ENCODE results near the gene PVRIG. TPM values are rescaled to one million over a fixed set of nuclear protein-coding genes. Genes with fewer than 3 reads are reported as not detected.
"Not testable (repeated sequence)": the region's sequence is repeated elsewhere in the genome, so short reads cannot be mapped to it uniquely, and the experiment has no call there.

Gene PVRIG
- 1 to 10 TPM in 1 of 7 donors, under 1 TPM in 4, not detected in 2; 0.25 to 1.7 (median 0.48) TPM for total RNA-seq
- polyA plus RNA-seq, result under 1 TPM; 0.12 to 0.21 TPM
- long read RNA-seq, donor 1, result 0 reads
- long read RNA-seq, donor 2, result 0 reads
- long read RNA-seq, donor 3, result 0 reads

- intact Hi-C loops (cut with DNase I), result loop anchor here in 3 of 4 donors (5.0 to 10.0 kb wide), 2 partner anchors 85 to 88 kb away; no protein-coding TSS in a partner anchor
- DNase-seq; H3K4me3 ChIP-seq; H3K4me1 ChIP-seq (ENCODE audit: insufficient read depth); H3K36me3 ChIP-seq; H3K9me3 ChIP-seq; H3K27me3 ChIP-seq; H3K27ac ChIP-seq: not testable (repeated sequence)
- WGBS, 3 donors, result 83 to 84% (median 84%) methylated on average over 14 to 25 of the region's 27 CpGs
These were observed at the start of gene PVRIG for GRCh38 chr7:100219801-100220585. Gene PVRIG, plus strand, starts transcription at chr7:100219949. Its CDS starts 22 bp downstream, at chr7:100219971.

GRCh38 chr7:100170101-100170897, 49.5 kb upstream of the PVRIG start:
- WGBS, 3 donors, result 82 to 89% (median 87%) methylated on average over 11 of the region's 11 CpGs
- Histone ChIP-seq H3K9me3 (no peaks in the 10 kb centered on the region), H3K4me3 (no peak overlapping the region), H3K36me3 (no peaks in the 10 kb centered on the region), H3K27me3 (no peaks in the 10 kb centered on the region), H3K4me1 (ENCODE audit: insufficient read depth) (peaks cover 6% of the 10 kb centered on the region), H3K27ac (no peak overlapping the region)
- TF ChIP-seq POLR2A (IDR thresholded peaks at IDR 0.05) (no peak), CTCF (IDR thresholded peaks at IDR 0.05) (no peak), EP300 (IDR thresholded peaks at IDR 0.05) (no peak)
- peak in 1 of 5 donors; percentile 29 for DNase-seq
- intact Hi-C loops (cut with DNase I), result no loop called here

- peak overlapping the region; percentile 41 for H3K4me3 ChIP-seq
- intact Hi-C loops (cut with DNase I), result no loop called here
- no peaks in the 10 kb centered on the region for H3K9me3 ChIP-seq
- TF ChIP-seq CTCF (IDR thresholded peaks at IDR 0.05) (no peak), POLR2A (IDR thresholded peaks at IDR 0.05) (no peak), EP300 (IDR thresholded peaks at IDR 0.05) (no peak)
- no peaks in the 10 kb centered on the region for H3K27me3 ChIP-seq
- no peak overlapping the region for H3K27ac ChIP-seq
- no peaks in the 10 kb centered on the region for H3K36me3 ChIP-seq
- 7 to 17% (median 9%) methylated on average over 29 to 61 of the region's 61 CpGs for WGBS, 3 donors
- H3K4me1 ChIP-seq (ENCODE audit: insufficient read depth), result peaks cover 6% of the 10 kb centered on the region
- peak in 1 of 5 donors; percentile 62 for DNase-seq
These were observed 48.6 kb upstream of the PVRIG start for GRCh38 chr7:100171087-100171681.

DNA sequence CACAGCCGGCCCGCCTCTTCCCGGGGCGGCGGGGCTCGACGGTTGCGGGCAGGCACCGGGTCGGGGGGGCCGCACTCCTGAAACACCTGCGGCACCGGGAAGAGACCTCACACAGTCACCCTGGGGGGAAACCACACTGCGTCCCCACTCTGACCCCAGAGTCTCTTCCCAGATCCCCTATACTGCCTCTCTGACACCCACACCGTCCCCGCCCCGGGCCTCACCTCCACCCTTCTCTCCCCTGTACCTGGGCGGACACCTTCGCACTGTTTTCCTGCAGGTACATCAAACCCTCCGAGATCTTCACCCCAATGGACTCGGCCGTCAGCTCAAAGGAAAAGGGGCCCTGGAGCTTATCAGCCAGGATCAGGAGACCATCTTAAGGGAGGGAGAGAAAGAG, 47.9 kb upstream of the PVRIG start:
- Histone ChIP-seq H3K27ac (no peak overlapping the region), H3K27me3 (no peaks in the 10 kb centered on the region), H3K4me1 (ENCODE audit: insufficient read depth) (peaks cover 6% of the 10 kb centered on the region), H3K9me3 (no peaks in the 10 kb centered on the region), H3K4me3 (peak overlapping the region; percentile 41), H3K36me3 (no peaks in the 10 kb centered on the region)
- 26 to 36% (median 32%) methylated on average over 22 of the region's 22 CpGs for WGBS, 3 donors
- no peak for DNase-seq
- TF ChIP-seq POLR2A (IDR thresholded peaks at IDR 0.05) (no peak), EP300 (IDR thresholded peaks at IDR 0.05) (no peak), CTCF (IDR thresholded peaks at IDR 0.05) (no peak)
- intact Hi-C loops (cut with DNase I), result no loop called here
